SK-N-SH (cell line): ENCODE measurements around the gene OR4K15.

Experiments
- GABPA ChIP-seq: IDR thresholded peaks from 2 replicates; pipeline ENCODE4 v1.4.0; 2012; ENCODE audit warnings: low read depth, mild to moderate bottlenecking
- JUND ChIP-seq: IDR thresholded peaks from 2 replicates; pipeline ENCODE4 v1.4.0; 2012
- RAD21 ChIP-seq: IDR thresholded peaks from 2 replicates; pipeline ENCODE4 v1.6.1; 2012; ENCODE audit warnings: mild to moderate bottlenecking, low read length
- RCOR1 ChIP-seq: fragments of 150-350 bp; IDR thresholded peaks from 2 replicates; pipeline ENCODE4 v1.6.1; 2017; ENCODE audit warnings: antibody characterized with exemption, low read length
- TAF1 ChIP-seq: IDR thresholded peaks from 2 replicates; pipeline ENCODE4 v1.6.1; 2012; ENCODE audit warnings: low read depth, mild to moderate bottlenecking, low read length, moderate library complexity, borderline replicate concordance
- TF ChIP-seq, protein P1 (sequence below): fragments of 200-600 bp; sonication (generic); IDR thresholded peaks from 2 replicates; pipeline ENCODE4 v1.6.1; 2017; ENCODE audit warnings: antibody characterized with exemption, mild to moderate bottlenecking, moderate library complexity
- TF ChIP-seq, protein P2 (sequence below): IDR thresholded peaks from 2 replicates; pipeline ENCODE4 v1.6.1; 2012; ENCODE audit warnings: mild to moderate bottlenecking, low read depth, low read length, moderate library complexity
- TF ChIP-seq, protein P3 (sequence below): fragments of 150-350 bp; IDR thresholded peaks from 2 replicates; pipeline ENCODE4 v1.6.1; 2017; ENCODE audit warnings: antibody characterized with exemption, low read length, low read depth, borderline replicate concordance

DNA sequence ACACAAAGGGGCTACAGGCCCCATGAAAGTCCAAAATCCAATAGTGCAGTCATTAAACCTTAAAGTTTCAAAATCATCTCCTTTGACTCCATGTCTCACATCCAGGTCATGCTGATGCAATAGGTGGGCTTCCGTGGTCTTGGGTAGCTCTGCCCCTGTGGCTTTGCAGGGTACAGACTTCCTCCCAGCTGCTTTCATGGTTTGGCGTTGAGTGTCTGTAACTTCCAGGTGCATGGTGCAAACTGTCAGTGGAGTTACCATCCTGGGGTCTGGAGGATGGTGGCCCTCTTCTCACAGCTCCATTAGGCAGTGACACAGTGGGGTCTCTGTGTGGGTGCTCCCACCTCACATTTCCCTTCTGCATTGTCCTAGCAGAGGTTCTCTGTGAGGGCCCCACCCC lies 18.0 kb downstream of the OR4K15 start:
- TF ChIP-seq GABPA (no peak), TAF1 (no peak), RCOR1 (no peak), RAD21 (no peak), JUND (no peak)
- TF ChIP-seq, protein P1, sequence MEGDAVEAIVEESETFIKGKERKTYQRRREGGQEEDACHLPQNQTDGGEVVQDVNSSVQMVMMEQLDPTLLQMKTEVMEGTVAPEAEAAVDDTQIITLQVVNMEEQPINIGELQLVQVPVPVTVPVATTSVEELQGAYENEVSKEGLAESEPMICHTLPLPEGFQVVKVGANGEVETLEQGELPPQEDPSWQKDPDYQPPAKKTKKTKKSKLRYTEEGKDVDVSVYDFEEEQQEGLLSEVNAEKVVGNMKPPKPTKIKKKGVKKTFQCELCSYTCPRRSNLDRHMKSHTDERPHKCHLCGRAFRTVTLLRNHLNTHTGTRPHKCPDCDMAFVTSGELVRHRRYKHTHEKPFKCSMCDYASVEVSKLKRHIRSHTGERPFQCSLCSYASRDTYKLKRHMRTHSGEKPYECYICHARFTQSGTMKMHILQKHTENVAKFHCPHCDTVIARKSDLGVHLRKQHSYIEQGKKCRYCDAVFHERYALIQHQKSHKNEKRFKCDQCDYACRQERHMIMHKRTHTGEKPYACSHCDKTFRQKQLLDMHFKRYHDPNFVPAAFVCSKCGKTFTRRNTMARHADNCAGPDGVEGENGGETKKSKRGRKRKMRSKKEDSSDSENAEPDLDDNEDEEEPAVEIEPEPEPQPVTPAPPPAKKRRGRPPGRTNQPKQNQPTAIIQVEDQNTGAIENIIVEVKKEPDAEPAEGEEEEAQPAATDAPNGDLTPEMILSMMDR, result no peak
- TF ChIP-seq, protein P2, sequence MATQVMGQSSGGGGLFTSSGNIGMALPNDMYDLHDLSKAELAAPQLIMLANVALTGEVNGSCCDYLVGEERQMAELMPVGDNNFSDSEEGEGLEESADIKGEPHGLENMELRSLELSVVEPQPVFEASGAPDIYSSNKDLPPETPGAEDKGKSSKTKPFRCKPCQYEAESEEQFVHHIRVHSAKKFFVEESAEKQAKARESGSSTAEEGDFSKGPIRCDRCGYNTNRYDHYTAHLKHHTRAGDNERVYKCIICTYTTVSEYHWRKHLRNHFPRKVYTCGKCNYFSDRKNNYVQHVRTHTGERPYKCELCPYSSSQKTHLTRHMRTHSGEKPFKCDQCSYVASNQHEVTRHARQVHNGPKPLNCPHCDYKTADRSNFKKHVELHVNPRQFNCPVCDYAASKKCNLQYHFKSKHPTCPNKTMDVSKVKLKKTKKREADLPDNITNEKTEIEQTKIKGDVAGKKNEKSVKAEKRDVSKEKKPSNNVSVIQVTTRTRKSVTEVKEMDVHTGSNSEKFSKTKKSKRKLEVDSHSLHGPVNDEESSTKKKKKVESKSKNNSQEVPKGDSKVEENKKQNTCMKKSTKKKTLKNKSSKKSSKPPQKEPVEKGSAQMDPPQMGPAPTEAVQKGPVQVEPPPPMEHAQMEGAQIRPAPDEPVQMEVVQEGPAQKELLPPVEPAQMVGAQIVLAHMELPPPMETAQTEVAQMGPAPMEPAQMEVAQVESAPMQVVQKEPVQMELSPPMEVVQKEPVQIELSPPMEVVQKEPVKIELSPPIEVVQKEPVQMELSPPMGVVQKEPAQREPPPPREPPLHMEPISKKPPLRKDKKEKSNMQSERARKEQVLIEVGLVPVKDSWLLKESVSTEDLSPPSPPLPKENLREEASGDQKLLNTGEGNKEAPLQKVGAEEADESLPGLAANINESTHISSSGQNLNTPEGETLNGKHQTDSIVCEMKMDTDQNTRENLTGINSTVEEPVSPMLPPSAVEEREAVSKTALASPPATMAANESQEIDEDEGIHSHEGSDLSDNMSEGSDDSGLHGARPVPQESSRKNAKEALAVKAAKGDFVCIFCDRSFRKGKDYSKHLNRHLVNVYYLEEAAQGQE, result no peak
- TF ChIP-seq, protein P3, sequence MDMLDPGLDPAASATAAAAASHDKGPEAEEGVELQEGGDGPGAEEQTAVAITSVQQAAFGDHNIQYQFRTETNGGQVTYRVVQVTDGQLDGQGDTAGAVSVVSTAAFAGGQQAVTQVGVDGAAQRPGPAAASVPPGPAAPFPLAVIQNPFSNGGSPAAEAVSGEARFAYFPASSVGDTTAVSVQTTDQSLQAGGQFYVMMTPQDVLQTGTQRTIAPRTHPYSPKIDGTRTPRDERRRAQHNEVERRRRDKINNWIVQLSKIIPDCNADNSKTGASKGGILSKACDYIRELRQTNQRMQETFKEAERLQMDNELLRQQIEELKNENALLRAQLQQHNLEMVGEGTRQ, result no peak
